ENCODE measurements around the gene ANKRD35.
A peak's percentile ranks its signal among the peaks of the same experiment; 100 is the strongest.
"Not testable (repeated sequence)": the region's sequence is repeated elsewhere in the genome, so short reads cannot be mapped to it uniquely, and the experiment has no call there.

Gene ANKRD35

DNA sequence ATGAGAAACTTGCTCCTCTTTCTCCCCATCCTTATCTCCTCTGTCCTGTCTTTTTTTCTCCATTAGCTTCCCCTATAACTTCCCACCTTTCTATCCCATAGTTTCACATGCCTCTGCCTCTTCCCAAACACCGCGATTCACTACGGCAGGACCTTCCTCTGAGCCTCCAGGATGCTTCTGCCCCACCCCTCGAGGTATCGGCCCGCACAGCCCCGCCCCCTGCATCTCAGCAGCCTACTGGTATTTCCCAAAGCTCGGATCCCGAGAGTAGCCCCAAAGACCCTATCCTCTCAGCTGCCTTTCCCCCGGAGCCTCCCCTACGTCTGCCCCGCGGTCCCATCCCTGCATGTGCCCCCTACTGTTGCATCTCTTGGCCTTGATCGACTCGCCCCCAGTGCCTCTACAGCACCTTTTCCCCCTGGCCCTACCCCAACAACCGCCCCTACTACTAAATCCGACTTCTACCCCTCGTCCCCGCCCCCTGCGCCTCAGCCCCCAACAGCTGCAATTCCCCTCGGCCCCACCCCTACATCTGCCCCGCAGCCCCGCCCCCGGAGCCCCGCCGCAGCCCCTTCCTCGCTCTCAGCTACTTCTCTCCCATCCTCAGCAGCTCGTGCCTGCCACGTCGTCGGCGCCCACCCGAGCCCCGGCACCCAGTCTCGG, 27.3 kb downstream of the ANKRD35 start:
- DNase-seq (ENCODE audit: low spot score) = peak; percentile 39

DNA sequence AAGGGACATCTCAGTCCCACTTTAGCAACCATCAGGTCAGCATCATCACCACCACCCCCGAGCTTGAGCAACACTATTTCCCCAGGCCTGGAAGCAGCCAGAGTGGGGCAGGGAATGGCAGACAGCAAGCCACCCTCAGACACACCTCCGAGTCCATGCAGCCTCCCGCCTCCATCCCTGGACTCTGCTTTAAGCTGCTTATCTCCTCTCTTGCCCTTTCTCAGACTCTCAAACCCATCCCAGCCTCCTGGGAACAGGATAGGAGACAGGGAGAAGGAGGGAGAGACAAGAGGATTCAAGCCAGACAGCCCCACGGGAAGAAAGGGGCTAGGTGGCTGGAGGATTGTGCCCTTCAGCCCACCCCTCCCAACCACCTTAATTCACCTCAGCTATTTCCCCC, 28.5 kb downstream of the ANKRD35 start:
- DNase-seq (ENCODE audit: low spot score) = no peak

DNA sequence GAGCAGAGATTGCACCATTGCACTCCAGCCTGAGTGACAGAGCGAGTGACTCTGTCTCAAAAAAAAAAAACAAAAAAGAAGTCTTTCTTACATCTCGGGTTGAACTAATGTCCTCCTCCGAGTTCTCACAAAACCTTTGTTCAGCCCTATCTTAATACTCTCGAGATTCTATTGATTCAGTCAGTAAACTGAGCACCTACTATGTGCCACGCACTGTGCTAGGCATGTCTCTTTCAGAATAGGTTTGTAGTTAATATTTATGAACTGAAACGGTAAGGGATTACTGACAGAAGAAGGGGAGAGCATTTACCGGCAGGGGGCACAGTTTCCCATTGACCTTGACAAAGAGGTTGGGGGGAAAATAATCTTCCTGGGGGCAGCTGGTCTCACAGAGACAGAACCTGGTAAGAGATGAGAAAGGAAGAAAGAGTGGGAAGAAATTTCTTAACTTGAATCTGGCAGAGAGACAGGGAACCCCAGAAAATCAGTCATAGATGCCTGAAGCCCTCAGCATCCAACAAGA, 30.2 kb downstream of the ANKRD35 start:
- DNase-seq (ENCODE audit: low spot score) = no peak

DNA sequence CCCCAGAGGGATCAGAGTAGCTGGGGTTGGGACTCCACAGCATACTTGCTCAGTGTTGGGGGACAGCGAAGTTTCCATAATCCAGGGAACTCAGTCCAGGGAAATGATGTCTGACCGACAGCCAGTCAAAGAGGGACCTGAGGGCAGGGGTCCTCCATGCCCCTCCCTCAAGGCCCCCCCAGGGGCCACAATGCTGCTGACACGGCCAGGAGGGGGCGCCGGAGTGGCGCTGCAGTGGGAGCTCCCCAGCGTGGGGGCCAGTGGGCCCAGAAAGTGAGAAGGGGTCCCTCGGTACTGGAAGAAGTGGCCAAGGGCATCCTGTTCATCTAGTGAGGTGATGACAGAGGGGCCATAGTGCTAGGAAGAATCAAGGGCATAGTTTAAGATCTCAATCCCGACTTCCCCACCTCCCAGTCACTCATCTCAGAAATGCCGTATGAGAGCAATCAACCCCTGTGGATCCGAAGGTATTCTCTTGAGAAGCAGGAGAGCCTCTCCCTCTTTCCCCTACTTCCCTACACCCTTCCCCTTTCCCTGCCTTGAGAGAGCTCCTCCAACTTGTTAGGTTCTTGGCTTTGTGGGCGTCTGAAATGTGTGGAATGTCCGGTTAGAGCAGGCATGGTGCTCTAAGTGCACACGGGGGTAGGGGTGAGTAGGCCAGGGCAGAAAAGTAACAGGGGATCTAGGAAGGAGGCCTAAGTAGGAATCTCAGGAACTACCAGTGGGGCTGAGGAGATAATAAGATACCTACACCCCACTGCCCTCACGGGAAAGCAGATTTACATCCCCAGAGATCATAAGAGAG, 36.1 kb downstream of the ANKRD35 start:
- DNase-seq (ENCODE audit: low spot score) = no peak

DNA sequence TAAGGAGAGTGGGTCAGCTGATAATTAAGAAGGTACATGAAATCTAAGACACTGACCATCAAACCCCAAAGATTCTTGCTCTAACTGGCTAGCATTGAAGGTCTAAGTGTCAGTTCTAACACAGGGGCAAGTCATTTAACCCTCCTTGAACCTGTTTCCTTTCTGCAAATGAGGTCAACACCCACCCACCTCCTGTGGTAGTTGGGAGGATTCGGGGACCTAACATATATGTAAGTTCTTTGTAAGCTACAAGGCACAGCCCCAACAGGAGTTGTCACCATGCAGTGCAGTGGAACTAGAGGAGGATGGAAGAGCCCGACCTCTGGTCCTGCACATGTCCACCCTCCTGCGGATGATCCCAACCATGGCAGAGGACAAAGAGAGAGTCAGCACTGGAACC, 37.8 kb downstream of the ANKRD35 start:
- DNase-seq (ENCODE audit: low spot score) = no peak

DNA sequence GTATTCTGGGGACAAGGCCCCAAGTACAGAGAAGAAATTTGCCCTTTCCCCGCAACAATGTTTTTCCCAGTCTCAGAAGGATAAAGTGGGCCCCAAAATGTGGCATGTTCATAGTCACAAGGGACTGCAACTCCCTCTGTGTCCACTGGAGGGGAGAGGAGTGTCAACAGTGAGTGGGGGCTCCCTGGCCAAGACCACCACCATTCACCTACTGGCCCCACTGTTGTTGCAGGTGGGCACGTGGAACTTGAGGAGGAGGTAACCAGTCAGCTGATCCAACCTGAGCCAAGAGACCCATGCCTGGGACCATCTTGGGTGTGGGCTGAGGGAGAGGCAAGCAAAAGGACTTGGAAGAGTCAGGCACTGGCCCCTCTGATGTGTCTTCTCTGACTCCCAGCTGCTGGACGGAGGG, 39.5 kb downstream of the ANKRD35 start:
- peak; percentile 18 for DNase-seq (ENCODE audit: low spot score)

DNA sequence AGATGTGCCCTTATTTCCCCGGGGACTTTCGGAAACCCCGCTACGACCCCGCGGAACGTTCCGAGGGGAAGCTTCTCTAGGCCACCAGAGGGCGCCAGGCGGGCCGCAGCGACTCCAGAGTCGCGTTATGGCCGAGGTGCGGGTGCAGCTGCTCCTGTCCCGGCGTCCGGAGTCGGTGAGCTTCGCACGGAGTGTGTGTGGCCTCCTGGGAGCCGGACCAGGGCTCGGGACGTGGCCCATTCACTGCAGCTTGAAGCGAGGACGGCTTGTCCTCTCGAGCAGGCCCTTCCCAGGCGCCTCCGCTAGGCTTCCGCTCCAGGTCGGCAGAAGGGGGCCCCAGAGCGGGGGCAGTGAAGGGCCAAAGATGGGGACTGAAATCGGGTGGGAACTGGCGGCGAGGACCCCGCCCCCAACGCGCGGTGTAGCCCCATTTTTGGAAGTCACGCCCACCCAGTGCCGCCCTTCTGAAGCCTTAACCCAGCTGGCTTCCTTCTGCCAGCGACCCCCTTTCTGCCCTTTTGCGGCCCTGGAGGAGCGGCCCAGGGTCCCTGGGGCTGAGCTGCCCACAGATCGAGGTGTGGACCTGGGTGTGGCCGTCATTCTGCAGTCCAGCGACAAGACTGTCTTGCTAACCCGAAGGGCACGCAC, 40.0 kb downstream of the ANKRD35 start, which contains the start of gene NUDT17:
Gene NUDT17 (plus strand): TSS at position 117 of the 648 bp plus-strand sequence. CDS start 11 bp downstream, at position 128.
- DNase-seq (ENCODE audit: low spot score) = peak; percentile 81

DNA sequence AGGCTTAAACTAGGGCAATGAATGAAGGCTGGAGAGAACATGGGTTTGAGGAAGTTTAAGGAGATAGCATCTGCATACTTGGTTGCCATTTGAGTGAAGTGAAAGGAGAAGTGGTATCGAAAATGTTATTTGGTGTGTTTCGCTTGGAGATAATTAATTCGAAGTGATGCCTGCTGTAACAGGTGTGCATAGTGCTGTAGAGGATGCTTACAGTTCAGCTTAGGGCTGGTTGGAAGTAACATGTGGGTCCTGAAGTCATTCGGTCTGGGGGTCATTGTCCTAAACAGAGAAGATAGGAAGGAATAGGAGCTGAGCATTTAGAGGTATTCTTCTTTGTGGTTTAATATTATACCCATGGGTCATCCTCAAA, 40.5 kb downstream of the ANKRD35 start:
- peak; percentile 32 for DNase-seq (ENCODE audit: low spot score)

DNA sequence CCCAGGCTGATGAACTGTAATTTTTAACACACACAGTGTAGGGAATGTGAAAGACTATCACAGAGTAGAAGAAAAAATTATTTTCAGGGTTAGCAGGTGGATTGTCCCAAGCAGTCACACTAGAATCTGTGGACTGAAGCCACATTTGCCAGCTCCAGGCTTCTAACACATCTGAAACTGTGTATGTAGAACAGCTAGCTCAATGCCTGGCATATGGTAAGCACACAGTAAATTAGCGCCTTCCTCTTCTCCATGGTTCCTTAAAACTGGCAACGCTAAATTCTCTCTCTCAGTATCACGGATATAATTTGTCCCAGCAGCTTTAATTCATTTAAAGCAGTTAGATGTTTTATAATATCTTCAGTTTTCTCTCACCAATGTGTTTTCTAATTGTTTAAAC, 42.6 kb downstream of the ANKRD35 start:
- DNase-seq (ENCODE audit: low spot score) = no peak

DNA sequence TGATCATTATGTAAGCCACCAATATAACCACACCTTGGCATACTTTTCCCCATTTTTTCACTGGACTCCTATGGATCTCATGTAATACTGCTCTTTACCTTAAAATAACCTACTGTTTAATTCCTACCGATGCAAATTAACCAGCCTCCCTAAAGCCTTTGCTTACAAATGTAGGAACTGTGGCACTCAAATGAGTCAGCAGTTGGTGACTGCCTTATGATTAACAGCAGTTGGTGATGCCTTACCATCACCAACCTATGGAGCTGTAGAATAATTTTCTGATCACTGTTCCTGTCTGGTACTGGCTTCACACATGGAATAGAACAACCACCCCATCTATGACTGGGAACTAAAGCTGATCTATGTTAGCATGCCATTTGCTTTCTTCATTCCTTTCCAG, 48.0 kb downstream of the ANKRD35 start:
- DNase-seq (ENCODE audit: low spot score) = no peak

DNA sequence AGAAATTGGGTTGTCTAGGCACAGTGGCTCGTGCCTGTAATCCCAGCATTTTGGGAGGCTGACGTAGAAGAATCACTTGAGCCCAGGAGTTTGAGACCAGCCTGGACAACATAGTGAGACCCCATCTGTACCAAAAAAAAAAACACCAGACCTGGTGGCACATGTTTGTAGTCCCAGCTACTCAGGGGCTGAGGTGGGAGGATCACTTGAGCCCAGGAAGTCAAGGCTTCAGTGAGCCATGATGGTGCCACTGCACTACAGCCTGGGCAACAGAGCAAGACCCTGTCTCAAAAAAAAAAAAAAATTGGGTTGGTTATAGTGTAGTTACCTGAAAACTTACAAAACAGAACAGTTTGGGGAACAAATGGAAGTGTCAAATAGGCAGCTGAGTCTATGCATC, 54.9 kb downstream of the ANKRD35 start:
- not testable (repeated sequence) for DNase-seq (ENCODE audit: low spot score)

DNA sequence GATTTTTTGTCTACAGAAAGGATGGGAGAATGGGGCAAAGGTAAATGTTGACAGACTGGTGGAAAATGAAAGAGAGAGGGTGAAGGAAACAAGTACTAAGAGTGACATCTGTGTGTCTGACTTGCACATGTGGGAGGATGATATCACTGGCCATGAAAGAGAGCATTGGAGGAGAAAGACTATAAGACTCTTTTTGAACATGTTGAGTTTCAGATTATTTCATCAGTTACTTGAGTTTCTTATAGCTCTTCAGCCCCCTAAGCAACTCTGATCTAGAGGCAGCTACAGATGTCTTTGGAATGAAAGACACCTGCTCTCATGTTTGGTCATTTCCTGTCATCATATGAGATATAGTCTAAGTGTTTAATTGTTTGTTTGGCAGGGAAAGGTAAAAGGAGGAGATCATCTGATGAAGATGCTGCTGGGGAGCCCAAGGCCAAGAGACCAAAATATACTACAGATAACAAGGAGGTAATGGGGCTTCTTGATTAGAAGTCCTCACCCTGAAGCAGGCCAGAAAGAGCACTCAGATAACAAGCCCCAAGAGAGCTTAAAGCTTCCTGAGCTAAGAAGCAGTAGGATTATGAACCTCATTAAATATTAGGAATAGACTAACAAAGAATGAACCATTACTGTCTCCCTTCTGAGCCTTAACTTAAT, 57.2 kb downstream of the ANKRD35 start:
- DNase-seq (ENCODE audit: low spot score) = no peak

DNA sequence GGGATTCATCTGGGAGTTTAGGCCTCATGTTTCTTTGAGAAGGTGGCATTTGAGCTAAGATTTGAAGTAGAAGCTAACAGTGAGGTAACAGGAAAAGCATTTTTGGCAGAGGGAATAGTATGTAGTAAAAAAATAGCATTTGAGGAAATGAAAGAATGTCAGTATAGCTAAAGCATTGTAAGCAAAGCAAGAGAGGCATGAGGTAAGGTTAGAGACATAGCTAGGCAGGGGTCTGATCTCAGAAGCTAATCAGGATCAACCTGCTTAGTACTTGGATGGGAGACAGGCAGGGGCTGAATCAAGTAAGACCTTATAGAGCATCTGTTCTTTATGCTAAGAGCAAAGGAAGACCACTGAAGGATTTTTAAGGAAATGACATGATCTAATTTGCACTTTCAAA, 57.7 kb downstream of the ANKRD35 start:
- no peak for DNase-seq (ENCODE audit: low spot score)

DNA sequence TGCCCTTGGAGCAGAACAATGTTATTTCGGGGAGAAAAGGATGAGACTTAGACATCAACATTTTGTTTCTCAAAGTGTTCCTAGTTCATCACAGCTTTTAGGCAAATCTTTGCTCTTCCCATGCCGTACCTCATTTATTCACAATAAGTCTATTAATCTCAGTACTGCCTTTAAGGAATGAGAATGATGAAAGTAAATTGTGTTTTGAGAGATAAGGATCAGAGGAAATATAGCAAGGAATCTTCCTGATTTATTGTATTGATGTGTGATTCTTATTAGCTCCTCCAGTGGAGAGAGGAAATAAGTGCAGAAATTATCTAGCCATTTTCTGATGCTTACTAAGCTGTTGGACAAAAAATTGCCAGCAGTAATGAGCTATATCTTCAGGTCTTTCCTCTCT, 59.6 kb downstream of the ANKRD35 start:
- no peak for DNase-seq (ENCODE audit: low spot score)

DNA sequence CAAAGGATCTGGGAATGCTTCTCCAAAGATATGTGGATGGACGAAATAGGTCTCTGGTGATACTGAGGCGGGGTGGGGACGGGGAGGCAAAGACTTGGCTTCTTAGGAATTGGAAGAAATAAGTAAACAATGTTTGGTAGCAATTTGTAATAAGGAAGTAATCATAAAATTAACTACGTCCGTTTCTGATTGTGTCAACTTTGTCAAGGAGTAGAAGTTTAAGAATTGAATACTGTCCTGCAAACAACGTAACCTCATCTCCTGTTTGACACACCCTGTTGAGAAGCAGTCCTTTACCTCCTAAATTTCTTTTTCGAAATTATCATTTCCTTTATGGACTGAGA, 61.2 kb downstream of the ANKRD35 start:
- DNase-seq (ENCODE audit: low spot score) = no peak

DNA sequence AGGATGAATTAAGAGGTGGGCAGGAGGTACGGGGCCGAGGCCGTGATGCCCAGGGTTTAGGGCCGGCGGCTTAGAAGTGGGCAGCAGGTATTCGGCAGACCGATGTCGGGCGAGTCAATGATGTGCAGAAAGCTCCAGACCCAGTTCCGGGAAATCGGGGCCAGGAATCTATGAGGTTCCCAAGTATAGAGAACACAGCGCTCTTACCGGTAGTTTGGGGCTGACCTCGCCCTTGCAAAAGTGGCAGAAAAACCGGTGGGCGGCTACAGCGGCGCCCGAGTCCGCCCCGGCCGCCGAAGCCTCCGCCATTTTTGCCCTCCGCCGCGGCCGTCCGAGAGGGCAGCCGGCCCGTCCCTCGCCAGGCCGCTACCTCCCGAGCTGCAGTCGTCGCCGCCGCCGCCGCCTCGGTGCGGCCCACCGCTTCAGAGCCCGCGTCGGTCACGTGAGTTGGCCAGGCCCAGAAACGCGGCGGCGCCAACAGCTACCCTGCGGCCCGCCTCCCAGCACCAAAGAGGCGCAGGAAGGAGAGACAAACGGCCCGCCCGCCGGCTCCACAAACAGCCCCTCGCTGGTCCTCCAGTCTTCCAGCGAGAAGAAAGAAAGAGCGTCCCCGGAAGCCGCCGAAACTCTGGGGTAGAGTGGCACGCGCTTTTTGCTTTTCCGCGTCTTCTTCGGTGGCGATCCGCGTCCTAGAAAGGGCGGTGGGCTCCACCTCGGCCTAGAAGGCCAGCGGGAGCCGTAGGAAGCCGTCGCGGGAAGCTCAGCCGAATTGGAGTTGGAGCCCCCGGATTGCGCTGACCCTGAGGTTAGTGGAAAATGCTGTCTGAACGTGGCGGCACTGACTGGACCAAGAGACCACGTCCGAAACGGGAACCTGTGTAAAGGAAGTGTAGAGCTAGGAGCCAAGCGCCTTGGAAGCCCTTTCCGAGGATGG, 61.8 kb downstream of the ANKRD35 start, which contains the start of the genes POLR3C and RNF115:
Gene POLR3C (plus strand): TSS at position 636 of the 934 bp plus-strand sequence. CDS start 1,577 bp downstream, outside the sequence.
Gene RNF115 (minus strand): TSS at position 531 of the 934 bp plus-strand sequence. CDS start 222 bp downstream, at position 309.
- DNase-seq (ENCODE audit: low spot score) = peak; percentile 95

DNA sequence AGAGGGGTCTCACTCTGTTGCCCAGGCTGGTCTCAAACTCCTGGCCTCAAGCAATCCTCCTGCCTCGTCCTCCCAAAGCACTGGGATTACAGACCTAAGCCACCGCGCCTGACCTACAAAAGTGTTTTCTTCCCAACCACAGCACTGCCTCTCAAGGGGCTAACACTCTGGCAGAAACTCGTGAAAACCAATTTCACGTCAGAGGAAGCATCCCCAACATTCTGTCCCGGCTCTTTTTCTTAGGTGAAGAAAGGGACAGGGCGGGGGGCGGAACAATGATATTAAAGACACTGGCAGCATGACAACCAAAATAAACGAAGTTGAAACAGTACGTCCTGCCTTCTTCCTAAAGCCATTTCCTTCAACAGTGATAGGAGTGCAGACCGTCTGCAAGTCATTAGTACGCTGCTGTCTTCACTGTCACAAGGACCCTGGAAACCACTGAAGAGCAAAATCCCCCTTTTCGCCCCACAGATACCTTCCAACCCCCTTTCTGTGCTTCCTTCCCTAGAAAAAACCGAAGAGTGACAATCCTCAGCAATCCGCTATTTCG, 62.8 kb downstream of the ANKRD35 start:
- not testable (repeated sequence) for DNase-seq (ENCODE audit: low spot score)

DNA sequence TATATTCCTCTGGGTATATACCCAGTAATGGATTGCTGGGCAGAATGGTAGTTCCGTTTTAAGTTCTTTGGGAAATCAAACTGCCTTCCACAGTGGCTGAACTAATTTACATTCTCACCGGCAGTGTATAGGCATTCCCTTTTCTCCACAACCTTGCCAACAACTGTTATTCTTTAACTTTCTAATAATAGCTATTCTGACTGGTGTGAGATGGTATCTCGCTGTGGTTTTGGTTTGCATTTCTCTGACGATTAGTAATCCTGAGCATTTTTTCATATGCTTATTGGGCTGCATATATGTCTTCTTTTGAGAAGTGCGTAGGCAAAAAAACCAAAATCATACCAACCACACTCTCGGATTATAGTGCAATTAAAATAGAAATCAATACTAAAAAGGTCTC, 67.6 kb downstream of the ANKRD35 start:
- DNase-seq (ENCODE audit: low spot score) = not testable (repeated sequence)

All from Ammon's horn (tissue), 1 donor.